Measurements from ENCODE around the gene XCL1. TPM values are rescaled to one million over a fixed set of nuclear protein-coding genes. Genes with fewer than 3 reads are reported as not detected.

Gene XCL1
- total RNA-seq, 1 experiment from 2014 or later: 0.26 TPM

DNA sequence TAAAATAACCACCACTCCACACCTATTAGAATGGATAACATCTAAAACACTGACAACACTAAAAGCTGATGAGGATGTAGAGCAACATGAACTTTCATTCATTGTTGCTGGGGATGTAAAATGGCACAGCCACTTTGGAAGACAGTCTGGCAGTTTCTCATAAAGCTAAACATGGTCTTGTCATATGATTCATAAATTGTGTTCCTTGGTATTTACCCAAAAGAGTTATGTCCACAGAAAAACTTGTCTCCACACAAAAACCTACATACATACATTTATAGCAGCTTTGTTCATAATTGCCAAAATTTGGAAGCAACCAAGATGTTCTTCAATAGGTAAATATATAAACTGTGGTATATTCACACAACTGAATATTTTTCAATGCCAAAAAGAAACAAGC, 16.0 kb upstream of the XCL1 start:
- Histone ChIP-seq H3K4me1 (ENCODE audit: insufficient read depth, low read length) (no peaks in the 10 kb centered on the region), H3K23ac (ENCODE audit: insufficient read length, low read depth, low read length) (no peak overlapping the region), H3K23me2 (ENCODE audit: insufficient read length, low read depth, low read length, poor library complexity, severe bottlenecking) (no peaks in the 10 kb centered on the region), H3K27ac (ENCODE audit: insufficient read length, low read depth, low read length) (no peak overlapping the region), H3K14ac (ENCODE audit: insufficient read depth, low read length) (no peak overlapping the region), H2BK120ac (ENCODE audit: low read depth, low read length, poor library complexity, severe bottlenecking) (no peak overlapping the region), H3K9ac (ENCODE audit: extremely low read depth, insufficient read length, low read length) (no peak overlapping the region), H2BK20ac (ENCODE audit: low read depth, low read length, poor library complexity, severe bottlenecking) (no peak overlapping the region), H2AFZ (ENCODE audit: low read length) (no peak overlapping the region), H3T11ph (ENCODE audit: low read length) (no peak overlapping the region), H3K27me3 (ENCODE audit: insufficient read depth, low read length) (no peaks in the 10 kb centered on the region), H2AK5ac (ENCODE audit: insufficient read length, low read length) (no peak overlapping the region), H2BK12ac (ENCODE audit: insufficient read length, low read depth, low read length) (no peak overlapping the region), H3K79me1 (ENCODE audit: insufficient read depth, low read depth, low read length, poor library complexity, severe bottlenecking) (no peaks in the 10 kb centered on the region), H4K8ac (replicated peaks; ENCODE audit: insufficient read length, low read depth, low read length) (no peak overlapping the region), H2BK15ac (ENCODE audit: low read depth, low read length) (no peak overlapping the region), H3K4me2 (ENCODE audit: insufficient read depth, insufficient read length, low read length) (no peak overlapping the region), H4K91ac (ENCODE audit: insufficient read length, low read depth, low read length) (no peak overlapping the region), H2BK5ac (ENCODE audit: insufficient read length, low read length) (no peak overlapping the region), H3K9me3 (ENCODE audit: control insufficient read depth, low read depth, low read length) (no peaks in the 10 kb centered on the region), H4K5ac (ENCODE audit: insufficient read length, low read depth, low read length) (no peak overlapping the region), H3K56ac (ENCODE audit: insufficient read length, low read depth, low read length) (no peak overlapping the region), H3K4ac (ENCODE audit: low read depth, low read length) (no peak overlapping the region), H3K18ac (ENCODE audit: insufficient read length, low read depth, low read length) (no peak overlapping the region), H3K79me2 (ENCODE audit: insufficient read depth, low read length) (no peaks in the 10 kb centered on the region), H4K20me1 (ENCODE audit: control insufficient read depth, insufficient read depth, insufficient read length) (no peaks in the 10 kb centered on the region)
- DNase-seq: no peak
- peaks cover 8 to 10% of the 10 kb centered on the region in 2 experiments for H3K4me1 Mint-ChIP-seq
- H3K9me3 Mint-ChIP-seq: no peaks in the 10 kb centered on the region; a peak in 1 of 5 replicates
- no peaks in the 10 kb centered on the region for H3K36me3 Mint-ChIP-seq (ENCODE audit: insufficient read depth in 1 of 3, low read depth in 3 of 3)
- no peaks in the 10 kb centered on the region for H3K27me3 Mint-ChIP-seq (ENCODE audit: low read depth)
- no peak overlapping the region for H3K4me3 Mint-ChIP-seq
- H3K27ac Mint-ChIP-seq: no peak overlapping the region
- TF ChIP-seq, protein P1, sequence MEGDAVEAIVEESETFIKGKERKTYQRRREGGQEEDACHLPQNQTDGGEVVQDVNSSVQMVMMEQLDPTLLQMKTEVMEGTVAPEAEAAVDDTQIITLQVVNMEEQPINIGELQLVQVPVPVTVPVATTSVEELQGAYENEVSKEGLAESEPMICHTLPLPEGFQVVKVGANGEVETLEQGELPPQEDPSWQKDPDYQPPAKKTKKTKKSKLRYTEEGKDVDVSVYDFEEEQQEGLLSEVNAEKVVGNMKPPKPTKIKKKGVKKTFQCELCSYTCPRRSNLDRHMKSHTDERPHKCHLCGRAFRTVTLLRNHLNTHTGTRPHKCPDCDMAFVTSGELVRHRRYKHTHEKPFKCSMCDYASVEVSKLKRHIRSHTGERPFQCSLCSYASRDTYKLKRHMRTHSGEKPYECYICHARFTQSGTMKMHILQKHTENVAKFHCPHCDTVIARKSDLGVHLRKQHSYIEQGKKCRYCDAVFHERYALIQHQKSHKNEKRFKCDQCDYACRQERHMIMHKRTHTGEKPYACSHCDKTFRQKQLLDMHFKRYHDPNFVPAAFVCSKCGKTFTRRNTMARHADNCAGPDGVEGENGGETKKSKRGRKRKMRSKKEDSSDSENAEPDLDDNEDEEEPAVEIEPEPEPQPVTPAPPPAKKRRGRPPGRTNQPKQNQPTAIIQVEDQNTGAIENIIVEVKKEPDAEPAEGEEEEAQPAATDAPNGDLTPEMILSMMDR (conservative IDR thresholded peaks at IDR 0.05): no peak
